ENCODE measurements around the gene TMEM250.

GRCh38 chr9:136131629-136132511 lies 13.2 kb upstream of the TMEM250 start:
- TF ChIP-seq ZFX (IDR thresholded peaks at IDR 0.05; ENCODE audit: borderline replicate concordance) (no peak), CTCF (IDR thresholded peaks at IDR 0.05) (no peak)

All from 22Rv1 (cell line).